Esophagus muscularis mucosa (tissue), 4 donors: ENCODE data around the gene FNIP2. TPM values are rescaled to one million over a fixed set of nuclear protein-coding genes. Genes with fewer than 3 reads are reported as not detected.

Experiments
- DNase-seq: peaks from one replicate; pipeline ENCODE4 v3.0.0-alpha.2; 2017; ENCODE audit errors: extremely low spot score
- H3K27ac ChIP-seq, 4 donors: fragments of 200-600 bp; sonication (generic); replicated peaks in 1 of 4; 1 replicate in 3 of 4; 2 replicates in 1 of 4; pipeline ENCODE4 v1.5.1; 2016 to 2019; ENCODE audit warnings: mild to moderate bottlenecking in 1 of 4
- H3K27me3 ChIP-seq, 4 donors: fragments of 200-600 bp; sonication (generic); one replicate each; pipeline versions ENCODE4 v1.5.1 to v1.6.0; 2016 to 2019
- H3K36me3 ChIP-seq, 4 donors: fragments of 200-600 bp; sonication (generic); one replicate each; pipeline ENCODE4 v1.5.1; 2016 to 2019
- H3K4me1 ChIP-seq, 4 donors: fragments of 200-600 bp; sonication (generic); one replicate each; pipeline ENCODE4 v1.5.1; 2016 to 2019
- H3K4me3 ChIP-seq, 4 donors: fragments of 200-600 bp; sonication (generic); 1 replicate in 2 of 4; 2 replicates in 2 of 4; pipeline ENCODE4 v1.5.1; 2016 to 2019; ENCODE audit warnings: mild to moderate bottlenecking in 4 of 4, moderate library complexity in 1 of 4
- H3K9me3 ChIP-seq, 4 donors: fragments of 200-600 bp; sonication (generic); 1 replicate in 3 of 4; 2 replicates in 1 of 4; pipeline ENCODE4 v1.5.1; 2016 to 2019
- EP300 ChIP-seq: sonication (generic); formaldehyde crosslinking; IDR thresholded peaks from one replicate; pipeline ENCODE4 v1.6.1; 2017; ENCODE audit warnings: antibody characterized with exemption
- POLR2A ChIP-seq: fragments of 450-650 bp; IDR thresholded peaks from one replicate; pipeline ENCODE4 v1.6.1; 2017; ENCODE audit warnings: antibody characterized with exemption, moderate library complexity, mild to moderate bottlenecking, low read depth
- POLR2AphosphoS5 ChIP-seq, 2 donors: sonication (generic); formaldehyde crosslinking; IDR thresholded peaks; one replicate each; pipeline ENCODE4 v1.6.1; 2017; ENCODE audit warnings: antibody characterized with exemption in 2 of 2
- WGBS: methylation state at CpG from one replicate; pipeline ENCODE4 v1.1.5; 2018; 5-methylcytosine and 5-hydroxymethylcytosine counted together
- intact Hi-C: fragments of 100-400 bp; cut with DNase I; formaldehyde crosslinking; loops from one replicate; pipeline ENCODE4 v1.15.1; 2023
- total RNA-seq, 4 donors: library from RNA; depleted of rRNA; stranded (reverse); fragments of >200 nt; gene quantifications; one replicate each; pipeline versions ENCODE4 v1.1.0 to v1.2.1, GENCODE V29; 2016
- TF ChIP-seq, protein P1 (sequence below), 3 experiments: fragments of 200-600 bp in 2 of 3; fragments of 450-650 bp in 1 of 3; sonication (generic) in 2 of 3; IDR thresholded peaks; one replicate each; pipeline ENCODE4 v1.5.1; 2017 to 2019; ENCODE audit warnings: antibody characterized with exemption in 3 of 3, mild to moderate bottlenecking in 2 of 3, moderate library complexity in 1 of 3

Gene FNIP2
- total RNA-seq, 4 donors from 2014 or later, result 80.0 to 97.7 (median 87.4) TPM

DNA sequence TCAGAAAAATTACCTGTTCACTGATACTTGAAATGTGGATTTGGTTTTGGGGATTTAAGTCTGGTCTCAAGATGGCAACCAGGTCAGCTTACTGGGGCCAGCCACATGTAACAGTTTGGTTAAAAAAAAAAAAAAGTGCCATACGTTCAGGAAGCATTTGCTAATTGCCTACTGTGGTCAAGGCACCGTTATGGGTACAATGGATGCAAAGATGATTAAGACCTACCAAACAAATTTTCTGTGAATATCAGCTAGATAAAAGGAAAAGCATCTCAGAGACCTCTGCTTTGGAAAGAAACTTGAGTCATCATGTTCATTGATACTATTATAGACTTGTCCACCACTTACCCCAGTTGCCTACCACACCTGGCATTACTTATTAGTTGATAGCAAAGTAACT lies 80.9 kb downstream of the FNIP2 start:
- H3K27me3 ChIP-seq, result no peaks in the 10 kb centered on the region
- no peak overlapping the region for H3K4me3 ChIP-seq
- no peak overlapping the region for H3K27ac ChIP-seq
- intact Hi-C loops, result loop anchor here (1.0 kb wide), 1 partner anchor 119 kb away; no protein-coding TSS in a partner anchor
- no peaks in the 10 kb centered on the region for H3K9me3 ChIP-seq
- TF ChIP-seq POLR2AphosphoS5 (IDR thresholded peaks at IDR 0.05) (no peak), EP300 (no peak), POLR2A (no peak)
- TF ChIP-seq, protein P1, sequence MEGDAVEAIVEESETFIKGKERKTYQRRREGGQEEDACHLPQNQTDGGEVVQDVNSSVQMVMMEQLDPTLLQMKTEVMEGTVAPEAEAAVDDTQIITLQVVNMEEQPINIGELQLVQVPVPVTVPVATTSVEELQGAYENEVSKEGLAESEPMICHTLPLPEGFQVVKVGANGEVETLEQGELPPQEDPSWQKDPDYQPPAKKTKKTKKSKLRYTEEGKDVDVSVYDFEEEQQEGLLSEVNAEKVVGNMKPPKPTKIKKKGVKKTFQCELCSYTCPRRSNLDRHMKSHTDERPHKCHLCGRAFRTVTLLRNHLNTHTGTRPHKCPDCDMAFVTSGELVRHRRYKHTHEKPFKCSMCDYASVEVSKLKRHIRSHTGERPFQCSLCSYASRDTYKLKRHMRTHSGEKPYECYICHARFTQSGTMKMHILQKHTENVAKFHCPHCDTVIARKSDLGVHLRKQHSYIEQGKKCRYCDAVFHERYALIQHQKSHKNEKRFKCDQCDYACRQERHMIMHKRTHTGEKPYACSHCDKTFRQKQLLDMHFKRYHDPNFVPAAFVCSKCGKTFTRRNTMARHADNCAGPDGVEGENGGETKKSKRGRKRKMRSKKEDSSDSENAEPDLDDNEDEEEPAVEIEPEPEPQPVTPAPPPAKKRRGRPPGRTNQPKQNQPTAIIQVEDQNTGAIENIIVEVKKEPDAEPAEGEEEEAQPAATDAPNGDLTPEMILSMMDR (IDR thresholded peaks at IDR 0.05), result no peak
- WGBS, result 73% methylated on average over 2 of the region's 2 CpGs
- DNase-seq, result no peak
- H3K36me3 ChIP-seq, result peaks cover 12 to 65% (median 39%) of the 10 kb centered on the region in 4 donors
- H3K4me1 ChIP-seq, result peaks cover 0 to 10% (median 7%) of the 10 kb centered on the region in 4 donors

DNA sequence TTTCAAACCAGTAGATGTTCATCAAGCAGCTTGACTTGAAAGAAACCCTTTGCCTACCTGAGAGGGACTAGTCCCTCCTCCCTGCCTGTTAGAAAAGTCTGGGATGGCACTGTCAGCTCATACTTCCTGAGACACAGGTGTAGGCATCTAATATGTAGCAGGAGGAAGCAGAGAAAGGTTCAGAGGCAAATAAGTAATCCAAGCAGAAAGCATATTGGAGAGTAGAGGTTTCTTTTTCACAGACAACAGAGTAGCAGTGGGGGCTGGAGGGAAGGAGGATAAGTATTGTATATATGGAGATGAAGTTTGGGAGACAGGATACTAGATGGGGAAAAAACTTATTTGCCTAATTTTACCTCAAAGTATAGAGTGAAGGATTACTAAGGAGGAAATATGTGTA lies 81.5 kb downstream of the FNIP2 start:
- H3K27me3 ChIP-seq, result no peaks in the 10 kb centered on the region
- DNase-seq, result no peak
- intact Hi-C loops, result no loop called here
- TF ChIP-seq, protein P1 (IDR thresholded peaks at IDR 0.05), result no peak
- TF ChIP-seq EP300 (no peak), POLR2AphosphoS5 (IDR thresholded peaks at IDR 0.05) (no peak), POLR2A (no peak)
- peaks cover 12 to 68% (median 40%) of the 10 kb centered on the region in 4 donors for H3K36me3 ChIP-seq
- H3K9me3 ChIP-seq, result no peaks in the 10 kb centered on the region
- H3K4me1 ChIP-seq, result peaks cover 0 to 10% (median 7%) of the 10 kb centered on the region in 4 donors
- H3K27ac ChIP-seq, result peak overlapping the region in 3 of 4 donors; percentile 18 to 29 (median 22)
- H3K4me3 ChIP-seq, result no peak overlapping the region

DNA sequence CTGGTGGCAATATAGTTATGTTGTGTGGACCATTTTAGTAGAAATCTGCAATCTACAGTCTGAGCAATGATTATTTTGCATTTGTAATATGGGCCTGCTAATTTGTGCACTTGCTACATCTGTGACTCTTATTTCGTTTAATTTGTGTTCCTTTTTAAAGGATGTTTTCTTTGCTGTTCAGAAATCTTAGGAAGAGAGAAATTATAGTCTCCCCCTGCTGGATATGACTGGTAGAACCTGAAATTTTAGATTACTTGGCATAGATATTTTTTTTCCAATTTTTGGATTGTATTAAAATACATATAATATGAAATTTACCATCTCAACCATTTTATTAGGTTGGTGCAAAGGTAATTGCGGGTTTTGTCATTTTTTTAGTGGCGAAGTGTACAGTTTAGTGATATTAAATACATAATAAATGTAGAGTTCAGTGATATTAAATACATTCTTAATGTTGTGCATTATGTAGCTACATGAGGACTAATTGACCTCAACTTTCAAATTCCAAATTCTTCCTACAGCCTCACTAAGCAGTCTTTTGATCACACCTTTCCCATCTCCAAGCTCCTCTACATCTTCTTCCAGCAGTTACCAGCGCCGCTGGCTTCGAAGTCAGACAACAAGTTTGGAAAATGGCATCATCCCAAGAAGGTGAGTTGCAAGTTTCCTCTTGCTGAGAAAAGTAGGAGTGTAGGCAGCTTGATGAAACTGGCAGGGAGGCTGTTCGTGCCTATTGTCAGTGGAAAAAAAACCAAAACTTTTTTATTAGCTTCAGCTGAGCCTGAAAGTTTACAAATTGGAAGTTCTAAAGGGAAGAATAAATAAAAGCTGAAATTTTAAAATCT lies 82.2 kb downstream of the FNIP2 start:
- DNase-seq, result no peak
- Histone ChIP-seq H3K27ac (peak overlapping the region in 2 of 4 donors; percentile 22 to 29), H3K9me3 (no peaks in the 10 kb centered on the region), H3K27me3 (no peaks in the 10 kb centered on the region), H3K4me3 (no peak overlapping the region), H3K4me1 (peaks cover 0 to 10% (median 7%) of the 10 kb centered on the region in 4 donors), H3K36me3 (peaks cover 12 to 64% (median 39%) of the 10 kb centered on the region in 4 donors)
- intact Hi-C loops, result no loop called here
- TF ChIP-seq EP300 (no peak), POLR2A (no peak), POLR2AphosphoS5 (IDR thresholded peaks at IDR 0.05) (no peak)
- TF ChIP-seq, protein P1 (IDR thresholded peaks at IDR 0.05), result peak; percentile 64 to 80 (median 70)
- WGBS, result 60% methylated on average over 7 of the region's 7 CpGs

DNA sequence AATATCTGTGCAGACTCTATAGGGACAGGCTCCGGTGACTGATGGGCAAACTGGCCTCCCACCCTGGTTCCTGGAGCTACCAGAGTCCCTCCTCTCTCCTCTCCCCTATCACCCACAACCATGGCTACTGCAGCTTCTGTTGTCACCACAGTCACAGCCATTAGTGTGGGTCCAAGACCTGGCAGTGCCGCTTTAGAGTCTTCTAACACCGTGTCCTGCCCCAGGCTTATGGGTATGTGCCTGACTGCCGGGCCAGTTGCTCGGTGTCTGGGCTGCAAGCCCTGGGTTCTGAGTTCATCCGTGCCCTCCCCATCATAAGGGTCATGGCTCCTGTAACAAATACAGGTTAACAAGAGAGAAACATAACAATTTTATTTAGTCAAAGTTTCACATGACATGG lies 85.4 kb downstream of the FNIP2 start:
- intact Hi-C loops, result no loop called here
- peaks cover 8 to 48% (median 26%) of the 10 kb centered on the region in 4 donors for H3K36me3 ChIP-seq
- no peaks in the 10 kb centered on the region for H3K9me3 ChIP-seq
- H3K27me3 ChIP-seq, result no peaks in the 10 kb centered on the region
- no peak for TF ChIP-seq POLR2A
- peaks cover 0 to 22% (median 14%) of the 10 kb centered on the region in 4 donors for H3K4me1 ChIP-seq
- no peak overlapping the region for H3K27ac ChIP-seq
- 98% methylated on average over 6 of the region's 6 CpGs for WGBS
- no peak overlapping the region for H3K4me3 ChIP-seq
- DNase-seq, result no peak

DNA sequence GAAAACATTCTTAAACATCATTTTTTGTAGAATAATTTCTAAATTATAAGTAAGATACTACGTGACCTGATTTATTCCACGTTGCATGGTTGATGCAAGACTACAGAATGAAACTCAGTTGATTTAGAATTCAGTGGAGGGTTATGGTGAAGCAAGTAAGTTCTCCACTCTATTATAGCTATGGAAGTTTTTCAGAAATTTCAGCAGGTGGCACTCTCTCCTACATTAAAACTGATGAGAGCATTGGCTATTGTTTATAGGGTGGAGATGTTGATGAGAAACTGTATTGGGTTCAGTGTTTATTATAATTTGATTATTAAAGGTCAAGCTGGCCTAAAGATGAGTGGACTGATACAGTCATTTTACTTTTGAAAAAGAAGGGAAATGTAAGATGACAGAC lies 88.0 kb downstream of the FNIP2 start:
- TF ChIP-seq, protein P1 (IDR thresholded peaks at IDR 0.05), result peak; percentile 44 to 53 (median 51)
- TF ChIP-seq EP300 (no peak), POLR2AphosphoS5 (IDR thresholded peaks at IDR 0.05) (no peak), POLR2A (no peak)
- Histone ChIP-seq H3K27me3 (no peaks in the 10 kb centered on the region), H3K36me3 (peaks cover 25 to 64% (median 42%) of the 10 kb centered on the region in 4 donors), H3K27ac (no peak overlapping the region), H3K4me1 (peaks cover 0 to 12% (median 7%) of the 10 kb centered on the region in 4 donors), H3K9me3 (no peaks in the 10 kb centered on the region), H3K4me3 (no peak overlapping the region)
- intact Hi-C loops, result loop anchor here (2.0 to 5.0 kb wide), 2 partner anchors 318 to 345 kb away; no protein-coding TSS in a partner anchor
- 81% methylated on average over 2 of the region's 2 CpGs for WGBS
- no peak for DNase-seq
